HepG2 (cell line): ENCODE data around the gene SRC. TPM values are rescaled to one million over a fixed set of nuclear protein-coding genes. Genes with fewer than 3 reads are reported as not detected.

Source experiments
- FOXA1 ChIP-seq, 2 experiments: fragments of 450-650 bp in 1 of 2; sonication (generic) in 1 of 2; formaldehyde crosslinking in 1 of 2; IDR thresholded peaks; 2 replicates each; pipeline versions ENCODE4 v1.4.0 to v1.6.1; 2016 to 2020; ENCODE audit warnings: missing genetic modification reagents in 1 of 2
- HMG20A ChIP-seq: IDR thresholded peaks from 2 replicates; pipeline ENCODE4 v1.6.1; 2016; ENCODE audit warnings: borderline replicate concordance
- HMG20B ChIP-seq: conservative IDR thresholded peaks from 2 replicates; pipeline ENCODE4 v1.6.1; 2016; ENCODE audit warnings: missing genetic modification reagents, missing compliant biosample characterization
- KLF6 ChIP-seq: IDR thresholded peaks from 2 replicates; pipeline ENCODE4 v1.8.0; 2016; ENCODE audit warnings: missing biosample characterization, missing genetic modification reagents
- ZFY ChIP-seq: sonication (generic); formaldehyde crosslinking; IDR thresholded peaks from 2 replicates; pipeline ENCODE4 v1.4.0; 2020; ENCODE audit warnings: missing genetic modification reagents
- ZNF382 ChIP-seq: sonication (generic); formaldehyde crosslinking; IDR thresholded peaks from 2 replicates; pipeline ENCODE4 v1.5.0; 2020; ENCODE audit warnings: missing genetic modification reagents, mild to moderate bottlenecking, borderline replicate concordance
- ZNF773 ChIP-seq: sonication (generic); formaldehyde crosslinking; IDR thresholded peaks from 2 replicates; pipeline ENCODE4 v1.4.0; 2020; ENCODE audit warnings: missing genetic modification reagents, borderline replicate concordance
- ZNF841 ChIP-seq: sonication (generic); formaldehyde crosslinking; IDR thresholded peaks from 2 replicates; pipeline ENCODE4 v1.8.1; 2023; ENCODE audit warnings: missing genetic modification reagents, borderline replicate concordance
- polyA plus RNA-seq, 8 experiments: library from polyadenylated mRNA; depleted of rRNA in 3 of 8; stranded (reverse) in 7 of 8; unstranded in 1 of 8; fragments of >200 nt; fragmentation: Illumina TruSeq in 4 of 8; extraction: Trizol in 4 of 8; gene quantifications; 2 replicates each; pipeline versions ENCODE4 v1.2.1 to v1.2.3, GENCODE V29; 2011 to 2016; ENCODE audit warnings: low read depth in 4 of 8, missing spikeins in 1 of 8, mixed read lengths in 1 of 8; ENCODE audit not compliant: insufficient read depth in 1 of 8
- total RNA-seq, 5 experiments: library from RNA; depleted of rRNA; stranded (reverse); fragments of >200 nt; fragmentation: Illumina TruSeq; extraction: Trizol; gene quantifications; 2 replicates each; pipeline ENCODE4 v1.2.3, GENCODE V29; 2016; ENCODE audit warnings: low read depth in 1 of 5
- TF ChIP-seq, protein P1 (sequence below): sonication (generic); formaldehyde crosslinking; IDR thresholded peaks from 2 replicates; pipeline ENCODE4 v1.8.0; 2022; ENCODE audit warnings: mild to moderate bottlenecking, missing genetic modification reagents, borderline replicate concordance
- TF ChIP-seq, protein P2 (sequence below): sonication (generic); formaldehyde crosslinking; IDR thresholded peaks from 2 replicates; pipeline ENCODE4 v1.4.0; 2020; ENCODE audit warnings: missing genetic modification reagents, mild to moderate bottlenecking, borderline replicate concordance
- TF ChIP-seq, protein P3 (sequence below): IDR thresholded peaks from 2 replicates; pipeline ENCODE4 v1.6.1; 2016; ENCODE audit warnings: missing genetic modification reagents, missing compliant biosample characterization
- TF ChIP-seq, protein P4 (sequence below): sonication (generic); formaldehyde crosslinking; IDR thresholded peaks from 2 replicates; pipeline ENCODE4 v1.9.0; 2021; ENCODE audit warnings: missing genetic modification reagents, mild to moderate bottlenecking, borderline replicate concordance
- TF ChIP-seq, protein P5 (sequence below), 2 experiments: sonication (generic) in 1 of 2; formaldehyde crosslinking in 1 of 2; IDR thresholded peaks; 2 replicates each; pipeline versions ENCODE4 v1.6.1 to v1.9.0; 2014 to 2022; ENCODE audit warnings: antibody characterized with exemption in 1 of 2, borderline replicate concordance in 1 of 2, inconsistent platforms in 1 of 2, low read depth in 1 of 2, missing genetic modification reagents in 1 of 2
- TF ChIP-seq, protein P6 (sequence below): sonication (generic); formaldehyde crosslinking; conservative IDR thresholded peaks from 2 replicates; pipeline ENCODE4 v1.4.0; 2020; ENCODE audit warnings: missing genetic modification reagents

Gene SRC
- total and polyA plus RNA-seq, 2 of the 13 experiments (the other 11 are each of a cell fraction or from before 2014, with no cell fraction given): 54.7 to 192 TPM

DNA sequence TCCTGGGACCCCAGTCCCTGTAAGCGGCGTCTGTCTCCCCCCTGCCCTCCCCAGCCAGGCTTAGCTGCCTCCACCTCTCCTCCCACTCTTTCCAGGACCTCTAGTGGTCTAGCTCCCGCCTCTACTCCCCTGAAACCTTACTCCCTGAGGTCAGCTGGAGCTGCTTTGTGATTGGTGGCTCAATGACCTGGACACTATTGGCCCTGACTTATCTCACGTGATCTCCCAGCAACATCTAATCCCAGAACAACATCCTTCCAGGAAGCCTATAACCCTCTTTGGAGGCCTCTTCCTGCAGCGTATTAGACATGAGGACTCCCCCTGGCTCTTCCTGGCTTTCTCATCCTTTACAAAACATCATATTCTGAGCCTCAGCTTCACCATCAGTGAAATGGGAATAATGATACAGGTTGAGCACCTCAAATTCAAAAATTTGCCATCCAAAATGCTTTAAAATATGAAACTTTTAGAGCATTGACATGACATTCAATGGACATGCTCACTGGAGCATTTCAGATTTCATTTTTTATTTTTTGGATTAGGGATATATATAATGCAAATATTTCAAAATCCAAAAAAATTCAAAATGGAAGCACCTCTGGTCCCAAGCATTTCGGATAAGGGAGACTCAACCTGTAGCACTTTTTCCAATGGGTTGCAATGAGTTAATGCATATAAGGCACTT lies 16.3 kb upstream of the SRC start (continued):
- no peak for TF ChIP-seq ZNF841
- TF ChIP-seq ZNF773 (CRISPR knock-in tag): no peak
- TF ChIP-seq, protein P1, sequence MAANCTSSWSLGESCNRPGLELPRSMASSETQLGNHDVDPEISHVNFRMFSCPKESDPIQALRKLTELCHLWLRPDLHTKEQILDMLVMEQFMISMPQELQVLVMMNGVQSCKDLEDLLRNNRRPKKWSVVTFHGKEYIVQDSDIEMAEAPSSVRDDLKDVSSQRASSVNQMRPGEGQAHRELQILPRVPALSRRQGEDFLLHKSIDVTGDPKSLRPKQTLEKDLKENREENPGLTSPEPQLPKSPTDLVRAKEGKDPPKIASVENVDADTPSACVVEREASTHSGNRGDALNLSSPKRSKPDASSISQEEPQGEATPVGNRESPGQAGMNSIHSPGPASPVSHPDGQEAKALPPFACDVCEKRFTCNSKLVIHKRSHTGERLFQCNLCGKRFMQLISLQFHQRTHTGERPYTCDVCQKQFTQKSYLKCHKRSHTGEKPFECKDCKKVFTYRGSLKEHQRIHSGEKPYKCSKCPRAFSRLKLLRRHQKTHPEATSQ (CRISPR knock-in tag): no peak
- TF ChIP-seq FOXA1 (IDR thresholded peaks at IDR 0.05): no peak
- TF ChIP-seq FOXA1 (CRISPR knock-in tag; IDR thresholded peaks at IDR 0.05): no peak
- TF ChIP-seq ZFY (CRISPR knock-in tag): no peak
- TF ChIP-seq, protein P2, sequence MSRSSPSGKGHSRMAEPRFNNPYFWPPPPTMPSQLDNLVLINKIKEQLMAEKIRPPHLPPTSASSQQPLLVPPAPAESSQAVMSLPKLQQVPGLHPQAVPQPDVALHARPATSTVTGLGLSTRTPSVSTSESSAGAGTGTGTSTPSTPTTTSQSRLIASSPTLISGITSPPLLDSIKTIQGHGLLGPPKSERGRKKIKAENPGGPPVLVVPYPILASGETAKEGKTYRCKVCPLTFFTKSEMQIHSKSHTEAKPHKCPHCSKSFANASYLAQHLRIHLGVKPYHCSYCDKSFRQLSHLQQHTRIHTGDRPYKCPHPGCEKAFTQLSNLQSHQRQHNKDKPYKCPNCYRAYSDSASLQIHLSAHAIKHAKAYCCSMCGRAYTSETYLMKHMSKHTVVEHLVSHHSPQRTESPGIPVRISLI (CRISPR knock-in tag): no peak
- TF ChIP-seq, protein P3, sequence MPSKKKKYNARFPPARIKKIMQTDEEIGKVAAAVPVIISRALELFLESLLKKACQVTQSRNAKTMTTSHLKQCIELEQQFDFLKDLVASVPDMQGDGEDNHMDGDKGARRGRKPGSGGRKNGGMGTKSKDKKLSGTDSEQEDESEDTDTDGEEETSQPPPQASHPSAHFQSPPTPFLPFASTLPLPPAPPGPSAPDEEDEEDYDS (CRISPR knock-in tag): no peak
- 0 out of 2 replicates have a peak, but pooled peaks have one; percentile 1 for TF ChIP-seq KLF6 (CRISPR knock-in tag)
- TF ChIP-seq, protein P4, sequence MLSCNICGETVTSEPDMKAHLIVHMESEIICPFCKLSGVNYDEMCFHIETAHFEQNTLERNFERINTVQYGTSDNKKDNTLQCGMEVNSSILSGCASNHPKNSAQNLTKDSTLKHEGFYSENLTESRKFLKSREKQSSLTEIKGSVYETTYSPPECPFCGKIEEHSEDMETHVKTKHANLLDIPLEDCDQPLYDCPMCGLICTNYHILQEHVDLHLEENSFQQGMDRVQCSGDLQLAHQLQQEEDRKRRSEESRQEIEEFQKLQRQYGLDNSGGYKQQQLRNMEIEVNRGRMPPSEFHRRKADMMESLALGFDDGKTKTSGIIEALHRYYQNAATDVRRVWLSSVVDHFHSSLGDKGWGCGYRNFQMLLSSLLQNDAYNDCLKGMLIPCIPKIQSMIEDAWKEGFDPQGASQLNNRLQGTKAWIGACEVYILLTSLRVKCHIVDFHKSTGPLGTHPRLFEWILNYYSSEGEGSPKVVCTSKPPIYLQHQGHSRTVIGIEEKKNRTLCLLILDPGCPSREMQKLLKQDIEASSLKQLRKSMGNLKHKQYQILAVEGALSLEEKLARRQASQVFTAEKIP (CRISPR knock-in tag): no peak
- TF ChIP-seq, protein P5, sequence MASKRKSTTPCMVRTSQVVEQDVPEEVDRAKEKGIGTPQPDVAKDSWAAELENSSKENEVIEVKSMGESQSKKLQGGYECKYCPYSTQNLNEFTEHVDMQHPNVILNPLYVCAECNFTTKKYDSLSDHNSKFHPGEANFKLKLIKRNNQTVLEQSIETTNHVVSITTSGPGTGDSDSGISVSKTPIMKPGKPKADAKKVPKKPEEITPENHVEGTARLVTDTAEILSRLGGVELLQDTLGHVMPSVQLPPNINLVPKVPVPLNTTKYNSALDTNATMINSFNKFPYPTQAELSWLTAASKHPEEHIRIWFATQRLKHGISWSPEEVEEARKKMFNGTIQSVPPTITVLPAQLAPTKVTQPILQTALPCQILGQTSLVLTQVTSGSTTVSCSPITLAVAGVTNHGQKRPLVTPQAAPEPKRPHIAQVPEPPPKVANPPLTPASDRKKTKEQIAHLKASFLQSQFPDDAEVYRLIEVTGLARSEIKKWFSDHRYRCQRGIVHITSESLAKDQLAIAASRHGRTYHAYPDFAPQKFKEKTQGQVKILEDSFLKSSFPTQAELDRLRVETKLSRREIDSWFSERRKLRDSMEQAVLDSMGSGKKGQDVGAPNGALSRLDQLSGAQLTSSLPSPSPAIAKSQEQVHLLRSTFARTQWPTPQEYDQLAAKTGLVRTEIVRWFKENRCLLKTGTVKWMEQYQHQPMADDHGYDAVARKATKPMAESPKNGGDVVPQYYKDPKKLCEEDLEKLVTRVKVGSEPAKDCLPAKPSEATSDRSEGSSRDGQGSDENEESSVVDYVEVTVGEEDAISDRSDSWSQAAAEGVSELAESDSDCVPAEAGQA (IDR thresholded peaks at IDR 0.05; ENCODE audit: low read depth): no peak
- TF ChIP-seq, protein P5 (CRISPR knock-in tag; IDR thresholded peaks at IDR 0.05; ENCODE audit: borderline replicate concordance): no peak
- TF ChIP-seq ZNF382 (CRISPR knock-in tag): no peak
- TF ChIP-seq HMG20A (CRISPR knock-in tag): no peak
- TF ChIP-seq HMG20B (CRISPR knock-in tag): no peak
- TF ChIP-seq, protein P6, sequence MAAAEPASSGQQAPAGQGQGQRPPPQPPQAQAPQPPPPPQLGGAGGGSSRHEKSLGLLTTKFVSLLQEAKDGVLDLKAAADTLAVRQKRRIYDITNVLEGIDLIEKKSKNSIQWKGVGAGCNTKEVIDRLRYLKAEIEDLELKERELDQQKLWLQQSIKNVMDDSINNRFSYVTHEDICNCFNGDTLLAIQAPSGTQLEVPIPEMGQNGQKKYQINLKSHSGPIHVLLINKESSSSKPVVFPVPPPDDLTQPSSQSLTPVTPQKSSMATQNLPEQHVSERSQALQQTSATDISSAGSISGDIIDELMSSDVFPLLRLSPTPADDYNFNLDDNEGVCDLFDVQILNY: no peak
